Parathyroid adenoma (tissue), 2 donors: ENCODE results near the gene DEDD2.

Experiments used
- H2AFZ ChIP-seq: fragments of 300-600 bp; sonication (generic); one replicate; pipeline ENCODE4 v1.7.0; 2017; ENCODE audit warnings: antibody characterized with exemption, mild to moderate bottlenecking
- H3K27ac ChIP-seq: fragments of 300-600 bp; sonication (generic); one replicate; pipeline ENCODE4 v1.7.0; 2017
- H3K27me3 ChIP-seq: fragments of 300-600 bp; sonication (generic); one replicate; pipeline ENCODE4 v1.7.0; 2017; ENCODE audit warnings: low read length; ENCODE audit not compliant: control insufficient read depth, insufficient read depth
- H3K36me3 ChIP-seq: fragments of 300-600 bp; sonication (generic); one replicate; pipeline ENCODE4 v1.7.0; 2017; ENCODE audit warnings: low read length; ENCODE audit not compliant: control insufficient read depth, insufficient read depth
- H3K4me1 ChIP-seq: fragments of 300-600 bp; sonication (generic); one replicate; pipeline ENCODE4 v1.7.0; 2017; ENCODE audit warnings: control low read depth
- H3K4me2 ChIP-seq: fragments of 300-600 bp; sonication (generic); one replicate; pipeline ENCODE4 v1.7.0; 2017; ENCODE audit warnings: low read length
- H3K4me3 ChIP-seq: fragments of 300-600 bp; sonication (generic); one replicate; pipeline ENCODE4 v1.7.0; 2017; ENCODE audit warnings: low read depth, low read length
- H3K79me2 ChIP-seq: fragments of 300-600 bp; sonication (generic); one replicate; pipeline ENCODE4 v1.7.0; 2017; ENCODE audit warnings: control low read depth
- H3K9ac ChIP-seq: fragments of 300-600 bp; sonication (generic); one replicate; pipeline ENCODE4 v1.7.0; 2017; ENCODE audit warnings: mild to moderate bottlenecking
- H3K9me3 ChIP-seq: fragments of 300-600 bp; sonication (generic); one replicate; pipeline ENCODE4 v1.7.0; 2017; ENCODE audit warnings: low read length; ENCODE audit not compliant: control insufficient read depth
- CTCF ChIP-seq: fragments of 300-600 bp; sonication (generic); IDR thresholded peaks from one replicate; pipeline ENCODE4 v1.7.0; 2017; ENCODE audit warnings: antibody characterized with exemption, mild to moderate bottlenecking
- donor health status: primary hyperparathyroidism.

Gene DEDD2

GRCh38 chr19:42241279-42241678 is 23.8 kb upstream of the DEDD2 start:
- Histone ChIP-seq H3K4me1 (peaks cover 6% of the 10 kb centered on the region), H3K79me2 (peaks cover 31% of the 10 kb centered on the region), H3K36me3 (no peaks in the 10 kb centered on the region), H3K27me3 (no peaks in the 10 kb centered on the region), H3K27ac (peak overlapping the region; percentile 36), H3K4me3 (peak overlapping the region; percentile 74), H3K4me2 (peak overlapping the region; percentile 80), H3K9ac (peak overlapping the region; percentile 68), H2AFZ (no peak overlapping the region), H3K9me3 (no peaks in the 10 kb centered on the region)
- TF ChIP-seq CTCF, result no peak

GRCh38 chr19:42239544-42240220 is 22.2 kb upstream of the DEDD2 start:
- no peak overlapping the region for H3K9ac ChIP-seq
- H3K27ac ChIP-seq, result no peak overlapping the region
- no peak overlapping the region for H3K4me2 ChIP-seq
- no peak for TF ChIP-seq CTCF
- H3K36me3 ChIP-seq, result no peaks in the 10 kb centered on the region
- no peak overlapping the region for H2AFZ ChIP-seq
- no peak overlapping the region for H3K4me3 ChIP-seq
- H3K4me1 ChIP-seq, result peaks cover 6% of the 10 kb centered on the region
- peaks cover 31% of the 10 kb centered on the region for H3K79me2 ChIP-seq
- H3K9me3 ChIP-seq, result no peaks in the 10 kb centered on the region
- H3K27me3 ChIP-seq, result no peaks in the 10 kb centered on the region

GRCh38 chr19:42235181-42235580 is 17.7 kb upstream of the DEDD2 start:
- Histone ChIP-seq H3K4me2 (no peak overlapping the region), H3K27ac (no peak overlapping the region), H2AFZ (no peak overlapping the region), H3K9ac (no peak overlapping the region), H3K9me3 (no peaks in the 10 kb centered on the region), H3K27me3 (no peaks in the 10 kb centered on the region), H3K4me3 (no peak overlapping the region), H3K4me1 (no peaks in the 10 kb centered on the region), H3K79me2 (peaks cover 13% of the 10 kb centered on the region), H3K36me3 (no peaks in the 10 kb centered on the region)
- no peak for TF ChIP-seq CTCF

GRCh38 chr19:42234364-42234763 is 16.9 kb upstream of the DEDD2 start:
- H3K9ac ChIP-seq, result no peak overlapping the region
- no peak for TF ChIP-seq CTCF
- no peaks in the 10 kb centered on the region for H3K27me3 ChIP-seq
- H3K4me1 ChIP-seq, result no peaks in the 10 kb centered on the region
- peaks cover 6% of the 10 kb centered on the region for H3K79me2 ChIP-seq
- no peaks in the 10 kb centered on the region for H3K36me3 ChIP-seq
- no peak overlapping the region for H2AFZ ChIP-seq
- no peak overlapping the region for H3K4me2 ChIP-seq
- no peak overlapping the region for H3K27ac ChIP-seq
- no peaks in the 10 kb centered on the region for H3K9me3 ChIP-seq
- H3K4me3 ChIP-seq, result no peak overlapping the region

GRCh38 chr19:42233678-42234292 is 16.3 kb upstream of the DEDD2 start:
- no peak overlapping the region for H3K4me2 ChIP-seq
- H3K9me3 ChIP-seq, result no peaks in the 10 kb centered on the region
- no peak overlapping the region for H2AFZ ChIP-seq
- no peak for TF ChIP-seq CTCF
- no peaks in the 10 kb centered on the region for H3K4me1 ChIP-seq
- peaks cover 4% of the 10 kb centered on the region for H3K79me2 ChIP-seq
- H3K9ac ChIP-seq, result no peak overlapping the region
- no peak overlapping the region for H3K4me3 ChIP-seq
- H3K36me3 ChIP-seq, result no peaks in the 10 kb centered on the region
- no peak overlapping the region for H3K27ac ChIP-seq
- no peaks in the 10 kb centered on the region for H3K27me3 ChIP-seq
